Measurements from ENCODE around the gene EPS8L2.

EPS8L2 gene

DNA sequence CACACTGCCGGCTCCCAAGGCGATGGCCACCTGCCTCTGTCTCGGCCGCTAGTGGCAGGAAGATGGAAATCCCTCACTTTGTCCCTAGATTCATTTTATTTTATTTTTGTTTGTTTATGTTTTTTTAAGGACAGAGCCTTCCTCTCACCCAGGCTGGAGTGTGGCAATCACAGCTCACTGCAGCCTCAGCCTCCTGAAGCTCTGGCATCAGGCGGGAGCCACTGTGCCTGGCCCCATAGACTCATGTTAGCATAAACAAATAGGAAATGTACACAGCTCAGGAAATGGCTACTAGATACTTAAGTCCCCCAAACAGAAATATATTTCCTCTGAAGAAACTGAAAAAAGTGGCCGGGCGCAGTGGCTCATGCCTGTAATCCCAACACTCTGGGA, 6.9 kb upstream of the EPS8L2 start:
- Histone ChIP-seq H3K9ac (ENCODE audit: low read depth, low read length) (no peak overlapping the region), H3K27ac (ENCODE audit: low read length) (no peak overlapping the region), H3K4me3 (ENCODE audit: low read length) (no peak overlapping the region), H3K9me3 (ENCODE audit: insufficient read depth, low read depth, low read length) (no peaks in the 10 kb centered on the region), H3K27me3 (ENCODE audit: insufficient read depth, low read length) (no peaks in the 10 kb centered on the region), H3K36me3 (ENCODE audit: insufficient read depth, low read depth, low read length) (peaks cover 4% of the 10 kb centered on the region; the same call in 1 of the 2 replicates), H3K4me1 (ENCODE audit: insufficient read depth, low read length) (peaks cover 7% of the 10 kb centered on the region; the same call in 1 of the 2 replicates)

DNA sequence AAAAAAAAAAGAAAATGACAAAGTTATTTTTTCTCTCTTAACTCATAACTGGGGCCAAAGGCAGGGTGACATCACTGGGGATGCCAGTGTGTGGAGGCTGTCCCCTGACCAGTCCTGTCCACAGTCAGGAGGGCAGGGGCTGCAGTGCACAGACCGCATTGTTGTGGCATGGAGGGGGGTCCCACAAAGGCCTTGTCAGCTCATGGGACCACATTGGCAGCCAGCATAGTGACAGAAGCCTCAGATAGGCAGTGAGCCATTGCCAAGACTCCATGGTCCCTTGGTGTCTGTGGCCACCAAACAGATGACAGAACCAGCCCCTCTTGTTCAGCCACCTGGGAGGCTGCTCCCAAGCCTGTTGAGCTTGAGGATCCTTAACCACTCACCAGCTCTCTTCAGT, 6.3 kb upstream of the EPS8L2 start:
- Histone ChIP-seq H3K9me3 (ENCODE audit: insufficient read depth, low read depth, low read length) (no peaks in the 10 kb centered on the region), H3K4me3 (ENCODE audit: low read length) (no peak overlapping the region), H3K9ac (ENCODE audit: low read depth, low read length) (no peak overlapping the region), H3K27ac (ENCODE audit: low read length) (no peak overlapping the region), H3K27me3 (ENCODE audit: insufficient read depth, low read length) (no peaks in the 10 kb centered on the region), H3K4me1 (ENCODE audit: insufficient read depth, low read length) (peaks cover 7% of the 10 kb centered on the region; the same call in 1 of the 2 replicates), H3K36me3 (ENCODE audit: insufficient read depth, low read depth, low read length) (peaks cover 4% of the 10 kb centered on the region; the same call in 1 of the 2 replicates)

DNA sequence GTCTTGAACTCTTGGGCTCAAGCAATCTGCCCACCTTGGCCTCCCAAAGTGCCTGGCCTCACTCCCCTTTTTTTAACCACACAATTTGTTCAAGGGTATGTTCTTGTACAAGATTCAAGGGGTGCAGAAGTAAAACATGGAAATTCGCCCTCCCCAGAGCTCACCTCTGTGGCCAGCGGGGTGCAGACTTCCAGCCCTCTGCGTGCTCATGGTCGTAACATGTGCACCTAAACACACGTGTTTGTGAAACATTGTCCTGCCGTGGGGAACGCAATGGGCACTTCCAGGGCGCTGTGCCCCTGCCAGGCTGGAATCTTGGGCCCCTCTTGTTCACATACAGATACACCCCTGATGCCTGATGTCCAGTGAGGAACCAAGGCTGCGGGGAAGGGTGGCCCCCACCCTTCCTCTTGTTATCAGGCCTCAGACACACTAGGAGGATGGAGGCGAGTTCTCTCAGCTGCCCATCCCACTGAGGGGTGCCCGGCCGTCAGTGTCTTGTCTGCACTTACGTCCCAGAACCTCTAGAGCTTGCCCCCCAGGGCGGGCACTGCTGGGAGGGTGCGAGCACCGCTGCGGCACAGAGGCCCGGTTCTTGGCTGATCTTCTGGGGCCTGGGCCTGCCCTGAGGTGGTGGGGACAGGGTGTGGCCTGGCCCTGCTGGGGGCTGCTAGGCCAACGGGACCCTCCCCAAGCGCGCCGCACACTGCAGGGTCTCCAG, 4.1 kb upstream of the EPS8L2 start:
- H3K9ac ChIP-seq (ENCODE audit: low read depth, low read length), result no peak overlapping the region
- peaks cover 4% of the 10 kb centered on the region; the same call in 1 of the 2 replicates for H3K36me3 ChIP-seq (ENCODE audit: insufficient read depth, low read depth, low read length)
- no peak overlapping the region for H3K4me3 ChIP-seq (ENCODE audit: low read length)
- peaks cover 8% of the 10 kb centered on the region; the same call in 1 of the 2 replicates for H3K27me3 ChIP-seq (ENCODE audit: insufficient read depth, low read length)
- no peak overlapping the region for H3K27ac ChIP-seq (ENCODE audit: low read length)
- H3K9me3 ChIP-seq (ENCODE audit: insufficient read depth, low read depth, low read length), result no peaks in the 10 kb centered on the region
- H3K4me1 ChIP-seq (ENCODE audit: insufficient read depth, low read length), result peaks cover 7% of the 10 kb centered on the region; the same call in 1 of the 2 replicates

DNA sequence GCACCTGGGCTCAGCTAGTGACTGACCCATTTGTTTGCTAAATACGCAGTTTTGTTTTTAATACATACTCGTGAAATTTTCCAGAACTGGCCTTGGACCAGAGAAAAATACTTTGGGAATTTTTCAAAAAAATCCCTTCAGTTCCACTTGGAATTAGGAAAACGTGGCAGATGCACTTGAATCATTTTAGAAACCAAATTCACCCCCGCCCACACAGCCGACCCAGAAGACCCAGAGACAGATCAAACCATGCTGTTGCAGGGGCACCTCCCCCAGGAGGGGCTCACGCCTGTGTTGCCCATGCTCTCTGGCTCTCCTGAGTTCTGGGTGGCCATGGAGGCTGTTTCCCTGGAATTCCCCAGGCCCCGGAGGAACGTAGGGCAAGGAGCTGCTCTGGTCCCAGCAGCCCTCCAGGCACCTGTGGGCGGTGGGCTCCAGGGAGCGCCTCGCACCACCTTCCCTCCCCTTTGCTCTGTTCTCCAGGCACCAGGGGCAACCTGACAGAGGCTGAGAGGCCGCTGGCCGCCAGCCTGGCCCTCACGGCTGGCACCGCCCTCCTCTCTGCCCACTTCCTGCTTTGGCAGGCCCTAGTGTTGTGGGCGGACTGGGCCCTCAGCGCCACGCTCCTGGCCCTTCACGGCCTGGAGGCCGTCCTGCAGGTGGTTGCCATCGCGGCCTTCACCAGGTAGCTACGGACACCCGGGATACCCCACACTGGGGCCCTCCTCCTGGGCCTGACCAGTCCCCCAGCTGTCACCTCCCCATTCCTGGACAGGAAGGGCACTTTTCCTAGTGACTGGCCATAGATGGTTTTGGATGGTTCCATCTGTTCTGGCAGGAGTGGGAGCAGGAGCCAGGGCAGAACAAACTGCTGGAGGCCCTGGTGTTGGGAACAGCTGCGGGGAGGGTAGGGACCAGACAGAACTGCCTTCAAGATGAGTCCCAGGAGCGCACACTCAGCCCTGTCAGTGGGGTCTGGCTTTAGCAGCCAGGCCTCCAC, 3.3 kb upstream of the EPS8L2 start:
- Histone ChIP-seq H3K36me3 (ENCODE audit: insufficient read depth, low read depth, low read length) (peaks cover 4% of the 10 kb centered on the region; the same call in 1 of the 2 replicates), H3K4me3 (ENCODE audit: low read length) (no peak overlapping the region), H3K27ac (ENCODE audit: low read length) (no peak overlapping the region), H3K27me3 (ENCODE audit: insufficient read depth, low read length) (peaks cover 12% of the 10 kb centered on the region; the same call in 1 of the 2 replicates), H3K9ac (ENCODE audit: low read depth, low read length) (no peak overlapping the region), H3K4me1 (ENCODE audit: insufficient read depth, low read length) (peaks cover 10% of the 10 kb centered on the region), H3K9me3 (ENCODE audit: insufficient read depth, low read depth, low read length) (no peaks in the 10 kb centered on the region)

DNA sequence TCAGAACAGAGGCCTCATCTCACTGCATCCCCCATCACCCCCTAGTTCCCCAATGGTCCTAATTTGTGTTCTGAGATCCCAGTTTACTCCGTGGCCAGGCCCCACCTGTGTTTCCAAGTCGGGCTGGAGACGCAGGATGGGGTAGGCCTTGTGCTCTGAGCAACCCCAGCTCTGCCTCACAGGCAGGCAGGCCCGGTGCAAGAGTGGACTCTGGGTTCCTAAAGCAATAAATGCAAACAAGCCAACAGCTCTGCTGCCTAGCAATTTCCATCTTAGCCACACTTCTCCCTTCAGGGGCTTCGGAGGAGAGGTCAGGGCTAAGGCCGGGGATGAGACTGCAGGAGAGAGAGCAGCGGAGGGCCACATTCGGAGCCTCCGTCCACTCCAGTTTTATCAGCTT, 2.5 kb upstream of the EPS8L2 start:
- H3K27ac ChIP-seq (ENCODE audit: low read length), result no peak overlapping the region
- peaks cover 4% of the 10 kb centered on the region; the same call in 1 of the 2 replicates for H3K36me3 ChIP-seq (ENCODE audit: insufficient read depth, low read depth, low read length)
- H3K4me1 ChIP-seq (ENCODE audit: insufficient read depth, low read length), result peaks cover 8% of the 10 kb centered on the region
- H3K4me3 ChIP-seq (ENCODE audit: low read length), result no peak overlapping the region
- peaks cover 12% of the 10 kb centered on the region; the same call in 1 of the 2 replicates for H3K27me3 ChIP-seq (ENCODE audit: insufficient read depth, low read length)
- no peaks in the 10 kb centered on the region for H3K9me3 ChIP-seq (ENCODE audit: insufficient read depth, low read depth, low read length)
- H3K9ac ChIP-seq (ENCODE audit: low read depth, low read length), result no peak overlapping the region

DNA sequence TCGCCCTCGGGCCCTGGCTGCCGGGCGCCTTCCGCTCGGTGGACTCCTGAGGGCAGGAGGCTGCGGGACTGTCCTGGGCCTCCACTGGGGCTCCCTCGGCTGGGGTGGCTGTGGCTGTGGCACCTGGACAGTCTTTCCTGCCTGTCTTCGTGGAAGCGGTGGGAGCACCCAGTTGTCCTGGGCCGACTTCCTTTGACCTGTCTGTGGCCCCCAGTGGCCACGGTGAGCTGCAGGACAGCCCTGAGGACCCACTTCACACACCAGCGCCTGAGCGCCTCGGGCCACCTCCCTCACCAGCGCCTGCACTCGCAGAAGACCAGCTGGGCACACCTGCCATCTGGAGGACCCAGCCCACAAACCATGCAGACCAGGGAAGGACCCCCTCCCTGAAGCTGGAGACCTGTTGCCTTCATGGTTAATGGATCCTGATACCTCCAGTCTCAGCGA, 1.8 kb upstream of the EPS8L2 start:
- Histone ChIP-seq H3K4me3 (ENCODE audit: low read length) (no peak overlapping the region), H3K9ac (ENCODE audit: low read depth, low read length) (no peak overlapping the region), H3K36me3 (ENCODE audit: insufficient read depth, low read depth, low read length) (peaks cover 4% of the 10 kb centered on the region; the same call in 1 of the 2 replicates), H3K4me1 (ENCODE audit: insufficient read depth, low read length) (peaks cover 8% of the 10 kb centered on the region), H3K9me3 (ENCODE audit: insufficient read depth, low read depth, low read length) (no peaks in the 10 kb centered on the region), H3K27me3 (ENCODE audit: insufficient read depth, low read length) (peaks cover 12% of the 10 kb centered on the region; the same call in 1 of the 2 replicates), H3K27ac (ENCODE audit: low read length) (no peak overlapping the region)

DNA sequence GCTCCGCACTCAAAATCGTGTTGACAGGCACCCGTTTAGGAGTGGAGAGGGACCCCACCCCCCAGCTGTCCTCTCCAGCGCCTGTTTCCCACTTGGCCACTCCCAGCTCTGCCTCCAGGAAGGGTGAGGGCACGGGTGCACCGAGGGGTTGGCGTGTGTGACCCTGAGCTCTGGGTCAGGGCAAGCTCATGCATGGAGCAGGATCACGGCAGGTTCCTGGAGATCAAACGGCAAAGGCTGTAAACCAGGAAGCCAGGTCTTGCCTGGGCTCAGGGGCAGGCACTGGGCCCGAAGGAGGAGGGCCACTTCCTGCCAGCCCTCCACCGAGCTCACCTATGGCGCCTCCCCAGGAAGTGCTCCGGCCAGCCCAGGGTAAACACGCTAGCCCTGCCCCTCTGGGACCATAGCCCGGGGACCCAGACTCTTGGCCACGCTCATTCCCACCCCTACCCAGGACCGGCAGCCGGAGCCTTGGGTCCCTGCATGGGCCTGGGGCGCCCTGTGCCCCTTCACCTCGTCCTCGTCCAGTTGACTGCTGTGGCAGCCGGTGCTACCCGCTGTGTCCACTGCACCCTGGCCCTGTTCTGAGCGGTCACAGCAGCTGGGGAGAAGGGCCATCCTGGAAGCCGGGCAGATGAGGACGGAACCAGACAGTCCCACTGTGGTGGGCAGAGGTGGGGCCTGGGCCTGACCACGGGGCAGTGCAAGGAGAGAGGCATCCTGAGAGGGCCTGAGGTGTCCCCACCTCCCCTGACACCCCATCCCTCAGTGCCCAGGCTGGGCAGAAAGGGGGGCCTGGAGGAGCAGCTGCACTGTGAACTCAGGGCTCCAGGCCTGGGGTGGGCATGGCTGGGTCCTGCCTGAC, 1.0 kb upstream of the EPS8L2 start:
- peaks cover 12% of the 10 kb centered on the region; the same call in 1 of the 2 replicates for H3K27me3 ChIP-seq (ENCODE audit: insufficient read depth, low read length)
- H3K9ac ChIP-seq (ENCODE audit: low read depth, low read length), result no peak overlapping the region
- peaks cover 8% of the 10 kb centered on the region for H3K4me1 ChIP-seq (ENCODE audit: insufficient read depth, low read length)
- H3K36me3 ChIP-seq (ENCODE audit: insufficient read depth, low read depth, low read length), result peaks cover under 1% of the 10 kb centered on the region; the same call in 1 of the 2 replicates
- H3K27ac ChIP-seq (ENCODE audit: low read length), result no peak overlapping the region
- no peaks in the 10 kb centered on the region for H3K9me3 ChIP-seq (ENCODE audit: insufficient read depth, low read depth, low read length)
- H3K4me3 ChIP-seq (ENCODE audit: low read length), result no peak overlapping the region; the same call in 1 of the 2 replicates

DNA sequence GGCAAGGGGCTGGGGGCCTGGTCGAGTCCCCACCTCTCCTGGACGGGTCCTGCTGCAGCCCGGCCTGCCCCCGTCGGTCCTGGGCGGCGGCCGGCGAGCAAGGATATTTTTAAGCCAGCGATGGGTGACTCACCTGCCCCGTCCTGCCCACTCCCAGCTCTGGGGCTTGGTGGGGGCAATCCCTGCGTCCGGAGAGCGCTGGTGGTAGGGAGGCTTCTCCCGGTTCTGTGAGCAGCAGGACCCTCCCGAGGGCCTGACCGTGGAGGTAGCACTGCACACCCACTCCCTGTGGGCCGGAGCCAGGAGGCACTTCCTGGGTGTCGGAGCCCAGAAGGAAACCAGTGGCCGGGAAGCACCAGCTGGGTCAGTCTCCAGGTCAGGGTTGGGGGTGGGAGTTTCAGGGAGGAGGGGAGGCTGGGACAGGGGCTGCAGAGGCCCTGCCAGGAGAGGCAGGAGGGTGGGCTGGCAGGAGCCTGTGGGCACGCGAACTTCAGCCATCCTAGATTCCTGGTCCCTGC, 467 bp downstream of the EPS8L2 start:
- H3K36me3 ChIP-seq (ENCODE audit: insufficient read depth, low read depth, low read length), result no peaks in the 10 kb centered on the region
- no peaks in the 10 kb centered on the region for H3K9me3 ChIP-seq (ENCODE audit: insufficient read depth, low read depth, low read length)
- H3K4me1 ChIP-seq (ENCODE audit: insufficient read depth, low read length), result peaks cover 8% of the 10 kb centered on the region
- H3K9ac ChIP-seq (ENCODE audit: low read depth, low read length), result peak overlapping the region; percentile 33; the same call in 1 of the 2 replicates
- H3K27me3 ChIP-seq (ENCODE audit: insufficient read depth, low read length), result peaks cover 12% of the 10 kb centered on the region; the same call in 1 of the 2 replicates
- no peak overlapping the region for H3K27ac ChIP-seq (ENCODE audit: low read length)
- H3K4me3 ChIP-seq (ENCODE audit: low read length), result peak overlapping the region; percentile 53

DNA sequence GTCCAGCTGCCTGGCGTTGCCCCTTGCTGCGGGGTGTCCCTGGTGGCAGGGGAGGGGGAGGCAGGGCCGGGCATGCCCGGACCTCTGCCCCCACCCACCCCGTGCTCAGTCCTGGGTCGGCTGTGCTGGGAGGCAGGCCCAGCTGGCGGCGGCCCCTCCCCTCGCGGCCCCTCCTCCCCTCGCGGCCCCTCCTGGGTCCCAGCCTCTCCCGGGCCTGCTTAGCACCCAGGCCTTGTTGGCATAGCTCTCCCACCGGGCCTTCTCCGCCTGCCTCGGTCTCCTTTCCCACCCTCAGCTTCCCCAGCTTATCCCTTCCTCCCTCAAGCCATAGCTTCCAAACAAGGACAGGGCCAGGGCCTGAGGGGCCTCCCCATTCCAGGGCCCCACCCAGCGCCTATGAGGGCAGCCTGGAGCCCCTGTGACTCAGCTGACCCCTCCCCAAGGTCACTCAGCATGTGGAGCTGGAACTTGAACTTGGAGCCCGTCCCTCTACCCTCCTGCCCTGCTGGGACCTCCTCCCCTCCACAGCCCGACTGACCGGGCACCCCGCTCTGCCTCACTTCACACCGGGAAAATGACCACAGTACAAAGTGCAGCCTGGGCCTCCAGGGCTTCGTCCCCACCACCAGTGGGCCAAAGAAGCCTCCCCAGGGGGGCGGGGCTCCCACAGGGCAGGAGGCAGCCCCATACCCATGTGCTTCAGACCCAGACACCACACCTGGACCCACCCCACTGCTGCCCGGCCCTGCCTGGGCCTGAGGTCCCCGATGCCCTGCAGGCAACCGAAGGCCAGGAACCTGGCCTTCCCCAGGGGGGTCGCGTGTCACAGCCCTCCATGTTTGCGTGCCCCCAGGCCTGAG, 1.2 kb downstream of the EPS8L2 start:
- Histone ChIP-seq H3K27me3 (ENCODE audit: insufficient read depth, low read length) (peaks cover 12% of the 10 kb centered on the region; the same call in 1 of the 2 replicates), H3K4me3 (ENCODE audit: low read length) (peak overlapping the region; percentile 53)

DNA sequence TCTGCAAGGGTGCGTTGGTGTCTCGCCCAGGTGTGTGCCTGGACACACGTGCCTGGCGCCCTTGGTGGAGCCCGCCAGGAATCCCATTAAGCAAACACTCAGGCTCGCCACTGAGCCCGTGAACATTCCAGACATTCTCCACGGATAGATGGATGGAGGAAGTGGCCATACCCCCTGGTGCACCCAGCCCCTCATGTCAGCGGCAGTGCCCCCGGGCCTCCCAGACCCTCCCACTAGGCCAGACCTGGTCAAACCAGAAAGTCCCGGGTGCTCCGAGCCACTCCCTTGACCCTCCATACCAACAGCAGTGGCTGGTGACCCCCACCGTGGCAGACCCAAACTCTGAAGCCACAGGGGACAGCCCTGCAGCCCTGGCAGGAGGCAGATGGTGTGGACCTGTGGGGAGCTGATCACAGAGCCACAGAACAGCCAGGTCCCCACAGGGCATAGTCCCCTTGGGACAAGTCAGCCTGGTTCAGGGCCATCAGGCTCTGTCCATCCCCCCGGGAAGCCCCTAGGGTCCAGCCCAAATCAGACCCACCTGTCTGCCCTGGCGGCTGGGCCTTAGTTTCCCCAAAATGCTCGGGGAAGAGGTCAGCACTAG, 1.9 kb downstream of the EPS8L2 start:
- no peak overlapping the region for H3K27ac ChIP-seq (ENCODE audit: low read length)
- no peaks in the 10 kb centered on the region for H3K9me3 ChIP-seq (ENCODE audit: insufficient read depth, low read depth, low read length)
- no peak overlapping the region for H3K9ac ChIP-seq (ENCODE audit: low read depth, low read length)
- peaks cover 8% of the 10 kb centered on the region for H3K4me1 ChIP-seq (ENCODE audit: insufficient read depth, low read length)
- H3K27me3 ChIP-seq (ENCODE audit: insufficient read depth, low read length), result peaks cover 12% of the 10 kb centered on the region; the same call in 1 of the 2 replicates
- H3K4me3 ChIP-seq (ENCODE audit: low read length), result no peak overlapping the region
- no peaks in the 10 kb centered on the region for H3K36me3 ChIP-seq (ENCODE audit: insufficient read depth, low read depth, low read length)

More for the DNA sequence above, 1.2 kb downstream of the EPS8L2 start:
- Histone ChIP-seq H3K9ac (ENCODE audit: low read depth, low read length) (peak overlapping the region; percentile 33; the same call in 1 of the 2 replicates), H3K36me3 (ENCODE audit: insufficient read depth, low read depth, low read length) (no peaks in the 10 kb centered on the region), H3K27ac (ENCODE audit: low read length) (no peak overlapping the region), H3K4me1 (ENCODE audit: insufficient read depth, low read length) (peaks cover 8% of the 10 kb centered on the region), H3K9me3 (ENCODE audit: insufficient read depth, low read depth, low read length) (no peaks in the 10 kb centered on the region)
